PC-9 (cell line): ENCODE results near the gene IRS2. TPM values are rescaled to one million over a fixed set of nuclear protein-coding genes. Genes with fewer than 3 reads are reported as not detected.

Source experiments
- BruUV-seq: library from RNA; stranded (reverse); fragments of 400-500 nt; replicated peaks from 2 replicates; lab custom pipeline; 2021; lab: Mats Ljungman, UMichigan
- CTCF ChIA-PET: fragments of 300-600 bp; sonication (Branson Sonifier 250); formaldehyde crosslinking; loops from one replicate; lab custom pipeline; 2022; ENCODE audit warnings: antibody characterized with exemption; lab: Charles Lee
- POLR2A ChIA-PET: fragments of 300-600 bp; sonication (Branson Sonifier 250); formaldehyde crosslinking; loops from one replicate; lab custom pipeline; 2022; ENCODE audit warnings: antibody characterized with exemption; ENCODE audit not compliant: unreplicated experiment; lab: Charles Lee
- DNase-seq, 2 experiments: peaks; one replicate each; pipeline versions ENCODE4 v3.0.0 to v3.0.0-alpha.2; 2015 to 2022; ENCODE audit warnings: mixed read lengths in 1 of 2
- H2AFZ ChIP-seq: fragments of 200-600 bp; sonication (generic); 2 replicates; pipeline ENCODE4 v1.8.1; 2017; ENCODE audit warnings: antibody characterized with exemption
- H3F3A ChIP-seq: fragments of 200-600 bp; sonication (generic); 2 replicates; pipeline ENCODE4 v1.8.1; 2017; ENCODE audit warnings: antibody characterized with exemption, mild to moderate bottlenecking, low read depth; ENCODE audit not compliant: insufficient read depth
- H3K27ac ChIP-seq: fragments of 200-600 bp; sonication (generic); 2 replicates; pipeline ENCODE4 v1.6.1; 2016; ENCODE audit warnings: mixed run types
- H3K27me3 ChIP-seq: fragments of 200-600 bp; sonication (generic); 2 replicates; pipeline ENCODE4 v1.6.1; 2016; ENCODE audit warnings: low read depth, mixed run types; ENCODE audit not compliant: insufficient read depth
- H3K36me3 ChIP-seq: fragments of 200-600 bp; sonication (generic); 2 replicates; pipeline ENCODE4 v1.6.1; 2016; ENCODE audit warnings: low read depth, mixed run types
- H3K4me1 ChIP-seq: fragments of 200-600 bp; sonication (generic); replicated peaks from 2 replicates; pipeline ENCODE4 v1.6.1; 2016; ENCODE audit warnings: mixed run types; ENCODE audit not compliant: insufficient read depth
- H3K4me2 ChIP-seq: fragments of 200-600 bp; sonication (generic); 2 replicates; pipeline ENCODE4 v1.6.1; 2017; ENCODE audit warnings: mixed run types
- H3K4me3 ChIP-seq: fragments of 200-600 bp; sonication (generic); 2 replicates; pipeline ENCODE4 v1.6.1; 2016; ENCODE audit warnings: mixed run types
- H3K79me2 ChIP-seq: fragments of 200-600 bp; sonication (generic); 2 replicates; pipeline ENCODE4 v1.6.1; 2017; ENCODE audit warnings: low read depth, mixed run types
- H3K9me2 ChIP-seq: fragments of 200-600 bp; sonication (generic); 2 replicates; pipeline ENCODE4 v1.8.1; 2017; ENCODE audit warnings: mild to moderate bottlenecking; ENCODE audit not compliant: insufficient read depth
- H3K9me3 ChIP-seq: fragments of 200-600 bp; sonication (generic); 2 replicates; pipeline ENCODE4 v1.8.1; 2016; ENCODE audit warnings: low read depth; ENCODE audit not compliant: insufficient read depth
- H4K20me1 ChIP-seq: fragments of 200-600 bp; sonication (generic); 2 replicates; pipeline ENCODE4 v1.8.1; 2017; ENCODE audit not compliant: insufficient read depth
- EZH2 ChIP-seq: fragments of 200-600 bp; sonication (generic); IDR thresholded peaks from 2 replicates; pipeline ENCODE4 v1.8.0; 2017; ENCODE audit warnings: antibody characterized with exemption, low read depth
- intact Hi-C: fragments of 100-400 bp; cut with micrococcal nuclease; formaldehyde crosslinking; loops from one replicate; pipeline ENCODE4 v1.10.0; 2022; ENCODE audit not compliant: unreplicated experiment
- total RNA-seq: library from RNA; stranded (reverse); gene quantifications from 2 replicates; pipeline ENCODE4 v1.2.3, GENCODE V29; 2021
- TF ChIP-seq, protein P1 (sequence below): fragments of 200-600 bp; sonication (generic); conservative IDR thresholded peaks from 2 replicates; pipeline ENCODE4 v1.6.1; 2017; ENCODE audit warnings: mixed run types, antibody characterized with exemption, mild to moderate bottlenecking, moderate library complexity

IRS2 gene
- total RNA-seq, 1 experiment from 2014 or later, result 31.3 TPM

- H3K79me2 ChIP-seq, result 0 out of 2 replicates have a peak, but pooled peaks cover 4% of the 10 kb centered on the region
- DNase-seq, result no peak
- no peaks in the 10 kb centered on the region for H3K27me3 ChIP-seq
- peaks cover 46% of the 10 kb centered on the region for H3K4me1 ChIP-seq
- intact Hi-C loops, result loop anchor here (10.0 kb wide), 1 partner anchor 410 kb away; no protein-coding TSS in a partner anchor
- peaks cover 49% of the 10 kb centered on the region for H3F3A ChIP-seq
- TF ChIP-seq EZH2, result no peak
- TF ChIP-seq, protein P1, sequence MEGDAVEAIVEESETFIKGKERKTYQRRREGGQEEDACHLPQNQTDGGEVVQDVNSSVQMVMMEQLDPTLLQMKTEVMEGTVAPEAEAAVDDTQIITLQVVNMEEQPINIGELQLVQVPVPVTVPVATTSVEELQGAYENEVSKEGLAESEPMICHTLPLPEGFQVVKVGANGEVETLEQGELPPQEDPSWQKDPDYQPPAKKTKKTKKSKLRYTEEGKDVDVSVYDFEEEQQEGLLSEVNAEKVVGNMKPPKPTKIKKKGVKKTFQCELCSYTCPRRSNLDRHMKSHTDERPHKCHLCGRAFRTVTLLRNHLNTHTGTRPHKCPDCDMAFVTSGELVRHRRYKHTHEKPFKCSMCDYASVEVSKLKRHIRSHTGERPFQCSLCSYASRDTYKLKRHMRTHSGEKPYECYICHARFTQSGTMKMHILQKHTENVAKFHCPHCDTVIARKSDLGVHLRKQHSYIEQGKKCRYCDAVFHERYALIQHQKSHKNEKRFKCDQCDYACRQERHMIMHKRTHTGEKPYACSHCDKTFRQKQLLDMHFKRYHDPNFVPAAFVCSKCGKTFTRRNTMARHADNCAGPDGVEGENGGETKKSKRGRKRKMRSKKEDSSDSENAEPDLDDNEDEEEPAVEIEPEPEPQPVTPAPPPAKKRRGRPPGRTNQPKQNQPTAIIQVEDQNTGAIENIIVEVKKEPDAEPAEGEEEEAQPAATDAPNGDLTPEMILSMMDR, result no peak
- no peaks in the 10 kb centered on the region for H4K20me1 ChIP-seq
- H2AFZ ChIP-seq, result no peak overlapping the region
- POLR2A ChIA-PET, result no interaction called here
- CTCF ChIA-PET, result no interaction called here
- H3K9me3 ChIP-seq, result peaks cover 5% of the 10 kb centered on the region; the same call in 1 of the 2 replicates
- BruUV-seq, result no TSS peak
- peak overlapping the region; percentile 94 for H3K27ac ChIP-seq
- no peak overlapping the region for H3K4me3 ChIP-seq
- no peak overlapping the region for H3K4me2 ChIP-seq
- peaks cover 12% of the 10 kb centered on the region; the same call in 1 of the 2 replicates for H3K36me3 ChIP-seq
- no peaks in the 10 kb centered on the region for H3K9me2 ChIP-seq
These were observed 41.3 kb downstream of the IRS2 start for GRCh38 chr13:109745060-109745459.

DNA sequence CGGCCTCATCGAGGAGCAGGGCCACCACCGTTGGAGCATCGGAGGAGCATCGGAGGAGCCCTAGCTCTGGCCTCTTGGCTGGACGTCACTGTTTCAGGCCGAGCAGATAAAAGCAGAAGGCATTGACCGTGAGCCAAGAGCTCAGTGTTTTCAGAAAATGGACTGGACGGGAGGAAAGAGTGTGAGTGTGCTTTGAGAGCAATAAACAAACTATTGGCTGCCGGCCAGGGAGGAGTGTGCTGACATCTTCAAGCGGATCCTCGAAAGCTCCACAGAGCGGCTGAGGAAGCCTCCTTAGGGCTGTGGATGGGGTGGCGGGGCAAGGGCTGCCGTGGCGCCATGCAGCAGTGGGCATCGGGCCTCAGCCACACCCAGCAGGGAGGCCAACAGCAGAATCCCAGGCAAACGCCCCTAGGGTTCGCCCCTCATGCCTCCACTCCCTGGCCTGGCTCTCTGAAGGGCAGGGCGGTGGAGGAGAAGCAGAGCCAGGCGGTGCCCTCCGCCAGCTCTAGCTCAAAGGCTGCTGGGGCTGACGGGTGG, 41.8 kb downstream of the IRS2 start:
- Histone ChIP-seq H3K27ac (peak overlapping the region; percentile 94), H3F3A (peaks cover 45% of the 10 kb centered on the region), H3K79me2 (0 out of 2 replicates have a peak, but pooled peaks cover 4% of the 10 kb centered on the region), H3K9me2 (no peaks in the 10 kb centered on the region), H3K4me2 (peak overlapping the region; percentile 53), H3K4me3 (peak overlapping the region; percentile 2; the same call in 1 of the 2 replicates), H3K36me3 (peaks cover 12% of the 10 kb centered on the region; the same call in 1 of the 2 replicates), H4K20me1 (no peaks in the 10 kb centered on the region), H3K27me3 (no peaks in the 10 kb centered on the region), H2AFZ (no peak overlapping the region), H3K4me1 (peaks cover 46% of the 10 kb centered on the region), H3K9me3 (peaks cover 5% of the 10 kb centered on the region; the same call in 1 of the 2 replicates)
- ChIA-PET CTCF (no interaction called here), POLR2A (interaction anchor here (0.6 to 0.9 kb wide), 2 partner anchors 61 to 600 kb away, joined by 5 to 6 read pairs; no protein-coding TSS in a partner anchor)
- DNase-seq, result peak in 1 of 2 experiments; percentile 12
- intact Hi-C loops, result loop anchor here (10.0 kb wide), 1 partner anchor 410 kb away; no protein-coding TSS in a partner anchor
- BruUV-seq, result no TSS peak
- TF ChIP-seq EZH2, result no peak
- TF ChIP-seq, protein P1, result no peak

DNA sequence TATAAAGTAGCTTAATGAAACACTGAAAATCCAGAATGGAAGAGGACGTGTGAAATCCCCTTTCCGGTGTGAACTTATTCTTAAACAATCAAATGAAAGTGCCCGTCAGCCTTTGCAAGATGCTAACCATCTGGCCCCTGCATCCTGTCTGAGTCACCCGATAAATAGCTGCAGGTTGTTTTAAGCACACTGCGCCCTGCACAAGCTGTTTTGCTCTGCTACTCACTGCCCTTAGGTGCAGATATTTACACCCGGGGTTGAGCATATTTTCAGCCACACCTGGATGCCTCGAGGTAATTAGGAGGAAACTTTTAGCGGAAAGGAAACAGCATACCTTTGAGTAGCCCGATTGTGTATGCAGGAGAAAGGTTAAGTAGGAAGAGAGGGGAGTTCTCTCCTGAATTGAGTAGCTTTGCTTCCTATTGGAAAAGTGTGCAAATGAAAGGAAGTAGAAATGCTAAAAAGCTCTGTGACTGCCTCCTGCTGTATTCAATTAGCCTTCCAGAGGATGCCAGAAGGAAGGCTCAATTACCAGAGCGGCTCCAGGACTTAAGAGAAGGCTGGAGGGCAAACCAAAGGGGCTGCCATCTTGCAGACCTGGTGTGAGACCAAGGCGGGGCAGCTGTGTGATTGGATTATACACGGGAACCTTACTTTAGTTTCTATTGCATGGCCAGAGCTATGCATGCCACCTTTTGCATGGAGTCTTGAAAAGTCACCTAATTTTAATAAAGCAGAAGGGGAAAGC, 42.5 kb downstream of the IRS2 start:
- 0 out of 2 replicates have a peak, but pooled peaks cover 4% of the 10 kb centered on the region for H3K79me2 ChIP-seq
- H3K27me3 ChIP-seq, result no peaks in the 10 kb centered on the region
- peak overlapping the region; percentile 37 for H3K4me3 ChIP-seq
- ChIA-PET CTCF (no interaction called here), POLR2A (interaction anchor here (0.5 to 0.9 kb wide), 9 partner anchors 38 to 816 kb away, joined by 3 to 6 read pairs (median 4); no protein-coding TSS in a partner anchor)
- peaks cover 45% of the 10 kb centered on the region for H3K4me1 ChIP-seq
- peaks cover 5% of the 10 kb centered on the region; the same call in 1 of the 2 replicates for H3K9me3 ChIP-seq
- H3K9me2 ChIP-seq, result no peaks in the 10 kb centered on the region
- peaks cover 12% of the 10 kb centered on the region; the same call in 1 of the 2 replicates for H3K36me3 ChIP-seq
- TSS peak; percentile 69 for BruUV-seq
- peaks cover 38% of the 10 kb centered on the region for H3F3A ChIP-seq
- TF ChIP-seq, protein P1, result no peak
- no peak for TF ChIP-seq EZH2
- H3K4me2 ChIP-seq, result peak overlapping the region; percentile 67
- H4K20me1 ChIP-seq, result no peaks in the 10 kb centered on the region
- DNase-seq, result peak; percentile 82 to 100
- intact Hi-C loops, result loop anchor here (1.0 to 10.0 kb wide), 2 partner anchors 409 to 470 kb away; no protein-coding TSS in a partner anchor
- no peak overlapping the region for H2AFZ ChIP-seq
- peak overlapping the region; percentile 94 for H3K27ac ChIP-seq
